ENCODE data around the gene CD84. TPM values are rescaled to one million over a fixed set of nuclear protein-coding genes. Genes with fewer than 3 reads are reported as not detected.

Gene CD84
- total RNA-seq, 4 donors from 2014 or later = 1.8 to 4.1 (median 3.1) TPM

GRCh38 chr1:160605792-160606479 is 26.6 kb upstream of the CD84 start:
- Histone ChIP-seq H3K27ac (no peak overlapping the region), H3K4me3 (no peak overlapping the region), H3K36me3 (no peaks in the 10 kb centered on the region), H3K9me3 (peaks cover 0 to 2% of the 10 kb centered on the region in 2 donors), H3K4me1 (no peaks in the 10 kb centered on the region), H3K27me3 (no peaks in the 10 kb centered on the region)
- intact Hi-C loops (cut with DNase I; ENCODE audit: low total_unique reads) = no loop called here
- DNase-seq = no peak
- TF ChIP-seq CTCF (IDR thresholded peaks at IDR 0.05) (no peak), POLR2A (IDR thresholded peaks at IDR 0.05) (no peak)

GRCh38 chr1:160605205-160605604 is 25.9 kb upstream of the CD84 start:
- Histone ChIP-seq H3K27me3 (no peaks in the 10 kb centered on the region), H3K36me3 (no peaks in the 10 kb centered on the region), H3K27ac (no peak overlapping the region), H3K4me3 (no peak overlapping the region), H3K4me1 (no peaks in the 10 kb centered on the region), H3K9me3 (peaks cover 0 to 8% of the 10 kb centered on the region in 2 donors)
- intact Hi-C loops (cut with DNase I; ENCODE audit: low total_unique reads) = no loop called here
- DNase-seq = no peak
- no peak for TF ChIP-seq CTCF (IDR thresholded peaks at IDR 0.05)
- TF ChIP-seq POLR2A (IDR thresholded peaks at IDR 0.05) = no peak

- intact Hi-C loops (cut with DNase I; ENCODE audit: low total_unique reads) = no loop called here
- H3K9me3 ChIP-seq = peaks cover 0 to 8% of the 10 kb centered on the region in 2 donors
- no peak overlapping the region for H3K4me3 ChIP-seq
- no peaks in the 10 kb centered on the region for H3K4me1 ChIP-seq
- TF ChIP-seq CTCF (IDR thresholded peaks at IDR 0.05) (no peak), POLR2A (IDR thresholded peaks at IDR 0.05) (no peak)
- no peak for DNase-seq
- no peak overlapping the region for H3K27ac ChIP-seq
- H3K27me3 ChIP-seq = no peaks in the 10 kb centered on the region
- no peaks in the 10 kb centered on the region for H3K36me3 ChIP-seq
Observed at GRCh38 chr1:160597705-160598104, 18.4 kb upstream of the CD84 start.

- no peaks in the 10 kb centered on the region for H3K36me3 ChIP-seq
- intact Hi-C loops (cut with DNase I; ENCODE audit: low total_unique reads) = no loop called here
- DNase-seq = no peak
- no peaks in the 10 kb centered on the region for H3K4me1 ChIP-seq
- H3K4me3 ChIP-seq = no peak overlapping the region
- H3K27ac ChIP-seq = no peak overlapping the region
- peaks cover 0 to 8% of the 10 kb centered on the region in 2 donors for H3K9me3 ChIP-seq
- TF ChIP-seq CTCF (IDR thresholded peaks at IDR 0.05) = no peak
- no peak for TF ChIP-seq POLR2A (IDR thresholded peaks at IDR 0.05)
- H3K27me3 ChIP-seq = no peaks in the 10 kb centered on the region
Observed at GRCh38 chr1:160597051-160597450, 17.8 kb upstream of the CD84 start.

GRCh38 chr1:160590488-160590887 is 11.2 kb upstream of the CD84 start:
- intact Hi-C loops (cut with DNase I; ENCODE audit: low total_unique reads) = no loop called here
- no peaks in the 10 kb centered on the region for H3K4me1 ChIP-seq
- H3K27ac ChIP-seq = no peak overlapping the region
- TF ChIP-seq POLR2A (IDR thresholded peaks at IDR 0.05) = no peak
- TF ChIP-seq CTCF (IDR thresholded peaks at IDR 0.05) = no peak
- DNase-seq = no peak
- no peak overlapping the region for H3K4me3 ChIP-seq
- H3K9me3 ChIP-seq = no peaks in the 10 kb centered on the region
- no peaks in the 10 kb centered on the region for H3K27me3 ChIP-seq
- H3K36me3 ChIP-seq = no peaks in the 10 kb centered on the region
